Measurements from ENCODE around the gene ATF6. TPM values are rescaled to one million over a fixed set of nuclear protein-coding genes. Genes with fewer than 3 reads are reported as not detected.

Gene ATF6
- total and polyA plus RNA-seq, 9 of the 15 experiments (the other 6 are each of a cell fraction or from before 2014, with no cell fraction given), result 11.7 to 32.4 (median 20.4) TPM

DNA sequence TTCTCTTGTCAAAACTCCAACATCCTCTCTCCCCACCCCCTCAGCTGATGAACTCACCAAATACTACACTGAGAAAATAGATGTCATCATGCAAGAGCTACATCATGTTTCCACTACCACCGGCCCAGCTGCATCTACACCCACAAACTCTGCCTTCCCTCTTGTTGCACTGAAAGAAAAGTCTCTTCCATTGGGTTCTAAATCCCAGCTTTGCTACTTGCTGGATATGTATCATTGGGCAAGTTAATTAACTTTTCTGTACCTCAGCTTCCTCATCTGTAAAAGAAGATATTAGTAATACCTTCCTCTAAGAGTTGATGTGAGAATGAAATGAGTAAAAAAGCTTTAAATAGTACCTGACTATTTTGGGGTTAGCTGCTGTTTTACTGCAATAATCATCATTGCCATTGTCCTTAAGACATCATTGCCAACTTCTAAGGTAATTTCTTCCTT lies 149.0 kb downstream of the ATF6 start:
- Histone ChIP-seq H3K27me3 (ENCODE audit: control insufficient read depth in 2 of 2, insufficient read depth in 2 of 2, low read length in 2 of 2) (no peaks in the 10 kb centered on the region), H3K9me1 (ENCODE audit: control insufficient read depth, insufficient read depth, low read length) (no peaks in the 10 kb centered on the region), H2AFZ (ENCODE audit: low read depth, low read length) (no peak overlapping the region), H3K36me3 (ENCODE audit: control insufficient read depth, insufficient read depth, low read length) (peaks cover 28% of the 10 kb centered on the region; the same call in 2 of the 3 replicates), H3K4me2 (ENCODE audit: insufficient read depth, low read length) (no peak overlapping the region), H4K20me1 (replicated peaks; ENCODE audit: control insufficient read depth, insufficient read depth, low read length) (no peaks in the 10 kb centered on the region), H3K79me2 (ENCODE audit: control insufficient read depth, insufficient read depth, low read length) (no peaks in the 10 kb centered on the region), H3K4me3 (no peak overlapping the region), H3K27ac (ENCODE audit: extremely low read depth, low read depth, low read length) (no peak overlapping the region), H3K9me3 (replicated peaks; ENCODE audit: control insufficient read depth, insufficient read depth, low read depth, low read length) (no peaks in the 10 kb centered on the region), H3K9ac (ENCODE audit: insufficient read depth in 1 of 2, low read depth in 2 of 2, low read length in 2 of 2) (no peak overlapping the region), H3K4me1 (replicated peaks in 1 of 2; ENCODE audit: control insufficient read depth in 2 of 2, insufficient read depth in 2 of 2, low read length in 2 of 2) (no peaks in the 10 kb centered on the region)
- 80% methylated on average over 1 of the region's 1 CpG for WGBS (ENCODE audit: insufficient coverage, low coverage, missing lambda C conversion rate)
- ChIA-PET POLR2A (interaction anchor here (0.9 to 1.5 kb wide), 4 partner anchors 9 to 38 kb away, joined by 3 to 5 read pairs (median 4); no protein-coding TSS in a partner anchor), CTCF (ENCODE audit: low intra/inter-chr PET ratio) (no interaction called here)
- DNase-seq (ENCODE audit: extremely low read depth in 1 of 4, low spot score in 3 of 4), result no peak
- no peak for TF ChIP-seq THRAP3 (IDR thresholded peaks at IDR 0.05; ENCODE audit: borderline replicate concordance)
- TF ChIP-seq ATF3 (IDR thresholded peaks at IDR 0.05), result 0 out of 2 replicates have a peak, but pooled peaks have one; percentile 16
- no peak for TF ChIP-seq ATF3 (CRISPR knock-in tag; conservative IDR thresholded peaks at IDR 0.05)
- no TSS peak for BruUV-seq (replicated peaks)
- intact Hi-C loops (cut with micrococcal nuclease), result no loop called here
- no peak for ATAC-seq
- in situ Hi-C loops (cut with MboI), result no loop called here
- no peak for FAIRE-seq

DNA sequence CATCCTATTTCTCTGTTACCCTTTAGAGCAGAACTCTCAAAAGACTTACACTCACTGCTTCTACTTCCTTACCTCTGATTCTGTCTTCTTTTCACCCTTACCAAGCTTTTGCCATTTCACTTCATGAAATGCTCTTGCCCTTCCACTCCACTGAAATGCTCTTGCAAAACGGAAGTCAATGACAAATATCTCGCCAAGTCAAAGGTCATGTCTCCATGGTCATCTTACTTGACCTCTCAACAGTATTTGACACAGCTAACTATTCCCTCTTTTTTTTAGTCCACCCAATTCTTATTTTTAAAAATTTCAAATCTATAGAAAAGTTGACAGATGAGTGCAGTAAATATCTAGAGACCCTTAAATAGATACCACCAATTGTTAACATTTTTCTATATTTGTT lies 149.9 kb downstream of the ATF6 start:
- Histone ChIP-seq H3K9me1 (ENCODE audit: control insufficient read depth, insufficient read depth, low read length) (no peaks in the 10 kb centered on the region), H3K9me3 (replicated peaks; ENCODE audit: control insufficient read depth, insufficient read depth, low read depth, low read length) (no peaks in the 10 kb centered on the region), H3K79me2 (ENCODE audit: control insufficient read depth, insufficient read depth, low read length) (no peaks in the 10 kb centered on the region), H2AFZ (ENCODE audit: low read depth, low read length) (no peak overlapping the region), H4K20me1 (replicated peaks; ENCODE audit: control insufficient read depth, insufficient read depth, low read length) (no peaks in the 10 kb centered on the region), H3K27ac (ENCODE audit: extremely low read depth, low read depth, low read length) (no peak overlapping the region), H3K4me3 (no peak overlapping the region), H3K36me3 (ENCODE audit: control insufficient read depth, insufficient read depth, low read length) (peaks cover 28% of the 10 kb centered on the region; the same call in 2 of the 3 replicates), H3K27me3 (ENCODE audit: control insufficient read depth in 2 of 2, insufficient read depth in 2 of 2, low read length in 2 of 2) (no peaks in the 10 kb centered on the region), H3K4me1 (replicated peaks in 1 of 2; ENCODE audit: control insufficient read depth in 2 of 2, insufficient read depth in 2 of 2, low read length in 2 of 2) (no peaks in the 10 kb centered on the region), H3K4me2 (ENCODE audit: insufficient read depth, low read length) (no peak overlapping the region), H3K9ac (ENCODE audit: insufficient read depth in 1 of 2, low read depth in 2 of 2, low read length in 2 of 2) (no peak overlapping the region)
- ChIA-PET POLR2A (no interaction called here), CTCF (ENCODE audit: low intra/inter-chr PET ratio) (no interaction called here)
- DNase-seq (ENCODE audit: extremely low read depth in 1 of 4, low spot score in 3 of 4) (no peak), ATAC-seq (no peak), FAIRE-seq (no peak)
- in situ Hi-C loops (cut with MboI), result no loop called here
- intact Hi-C loops (cut with micrococcal nuclease), result no loop called here
- 60% methylated on average over 2 of the region's 2 CpGs for WGBS (ENCODE audit: insufficient coverage, low coverage, missing lambda C conversion rate)
- BruUV-seq (replicated peaks), result no TSS peak
- TF ChIP-seq KLF6 (CRISPR knock-in tag; IDR thresholded peaks at IDR 0.05; ENCODE audit: borderline replicate concordance) (no peak), ZNF121 (CRISPR knock-in tag; conservative IDR thresholded peaks at IDR 0.05) (no peak), ZNF282 (CRISPR knock-in tag; IDR thresholded peaks at IDR 0.05) (no peak), ARNT (IDR thresholded peaks at IDR 0.05) (no peak), HIVEP1 (CRISPR knock-in tag; IDR thresholded peaks at IDR 0.05) (no peak), RFX7 (CRISPR knock-in tag; IDR thresholded peaks at IDR 0.05) (no peak), ZNF324 (CRISPR knock-in tag; IDR thresholded peaks at IDR 0.05) (no peak)
- TF ChIP-seq, protein P1, sequence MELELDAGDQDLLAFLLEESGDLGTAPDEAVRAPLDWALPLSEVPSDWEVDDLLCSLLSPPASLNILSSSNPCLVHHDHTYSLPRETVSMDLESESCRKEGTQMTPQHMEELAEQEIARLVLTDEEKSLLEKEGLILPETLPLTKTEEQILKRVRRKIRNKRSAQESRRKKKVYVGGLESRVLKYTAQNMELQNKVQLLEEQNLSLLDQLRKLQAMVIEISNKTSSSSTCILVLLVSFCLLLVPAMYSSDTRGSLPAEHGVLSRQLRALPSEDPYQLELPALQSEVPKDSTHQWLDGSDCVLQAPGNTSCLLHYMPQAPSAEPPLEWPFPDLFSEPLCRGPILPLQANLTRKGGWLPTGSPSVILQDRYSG (tag; conservative IDR thresholded peaks at IDR 0.05; ENCODE audit: low read depth), result no peak
- TF ChIP-seq, protein P2, sequence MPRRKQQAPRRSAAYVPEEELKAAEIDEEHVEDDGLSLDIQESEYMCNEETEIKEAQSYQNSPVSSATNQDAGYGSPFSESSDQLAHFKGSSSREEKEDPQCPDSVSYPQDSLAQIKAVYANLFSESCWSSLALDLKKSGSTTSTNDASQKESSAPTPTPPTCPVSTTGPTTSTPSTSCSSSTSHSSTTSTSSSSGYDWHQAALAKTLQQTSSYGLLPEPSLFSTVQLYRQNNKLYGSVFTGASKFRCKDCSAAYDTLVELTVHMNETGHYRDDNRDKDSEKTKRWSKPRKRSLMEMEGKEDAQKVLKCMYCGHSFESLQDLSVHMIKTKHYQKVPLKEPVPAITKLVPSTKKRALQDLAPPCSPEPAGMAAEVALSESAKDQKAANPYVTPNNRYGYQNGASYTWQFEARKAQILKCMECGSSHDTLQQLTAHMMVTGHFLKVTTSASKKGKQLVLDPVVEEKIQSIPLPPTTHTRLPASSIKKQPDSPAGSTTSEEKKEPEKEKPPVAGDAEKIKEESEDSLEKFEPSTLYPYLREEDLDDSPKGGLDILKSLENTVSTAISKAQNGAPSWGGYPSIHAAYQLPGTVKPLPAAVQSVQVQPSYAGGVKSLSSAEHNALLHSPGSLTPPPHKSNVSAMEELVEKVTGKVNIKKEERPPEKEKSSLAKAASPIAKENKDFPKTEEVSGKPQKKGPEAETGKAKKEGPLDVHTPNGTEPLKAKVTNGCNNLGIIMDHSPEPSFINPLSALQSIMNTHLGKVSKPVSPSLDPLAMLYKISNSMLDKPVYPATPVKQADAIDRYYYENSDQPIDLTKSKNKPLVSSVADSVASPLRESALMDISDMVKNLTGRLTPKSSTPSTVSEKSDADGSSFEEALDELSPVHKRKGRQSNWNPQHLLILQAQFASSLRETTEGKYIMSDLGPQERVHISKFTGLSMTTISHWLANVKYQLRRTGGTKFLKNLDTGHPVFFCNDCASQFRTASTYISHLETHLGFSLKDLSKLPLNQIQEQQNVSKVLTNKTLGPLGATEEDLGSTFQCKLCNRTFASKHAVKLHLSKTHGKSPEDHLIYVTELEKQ (CRISPR knock-in tag; IDR thresholded peaks at IDR 0.05), result no peak
